Glomerular endothelial cell (primary cell): ENCODE data around the gene TMEM150C. TPM values are rescaled to one million over a fixed set of nuclear protein-coding genes. Genes with fewer than 3 reads are reported as not detected.

ENCODE experiments used
- DNase-seq: peaks from one replicate; pipeline ENCODE4 v3.0.0-alpha.2; 2011; ENCODE audit warnings: low read depth, low spot score; ENCODE audit errors: extremely low read depth
- total RNA-seq: library from RNA; depleted of rRNA; stranded (reverse); fragments of >200 nt; gene quantifications from 2 replicates; pipeline ENCODE4 v1.2.3, GENCODE V29; 2015

TMEM150C gene
- total RNA-seq = 5.8 and 10.7 TPM in 2 replicates

GRCh38 chr4:82561786-82562563 lies at the start of gene TMEM150C:
Gene TMEM150C, minus strand, starts transcription at chr4:82561988. Its CDS starts 57,331 bp downstream, at chr4:82504657.
- no peak for DNase-seq

- no peak for DNase-seq
Measured at GRCh38 chr4:82611527-82611926, 49.7 kb upstream of the TMEM150C start.

- DNase-seq = no peak
Measured at GRCh38 chr4:82610041-82610440, 48.3 kb upstream of the TMEM150C start.

GRCh38 chr4:82606622-82607021 lies 44.8 kb upstream of the TMEM150C start:
- DNase-seq = no peak

GRCh38 chr4:82604522-82604921 lies 42.7 kb upstream of the TMEM150C start:
- DNase-seq = no peak

DNA sequence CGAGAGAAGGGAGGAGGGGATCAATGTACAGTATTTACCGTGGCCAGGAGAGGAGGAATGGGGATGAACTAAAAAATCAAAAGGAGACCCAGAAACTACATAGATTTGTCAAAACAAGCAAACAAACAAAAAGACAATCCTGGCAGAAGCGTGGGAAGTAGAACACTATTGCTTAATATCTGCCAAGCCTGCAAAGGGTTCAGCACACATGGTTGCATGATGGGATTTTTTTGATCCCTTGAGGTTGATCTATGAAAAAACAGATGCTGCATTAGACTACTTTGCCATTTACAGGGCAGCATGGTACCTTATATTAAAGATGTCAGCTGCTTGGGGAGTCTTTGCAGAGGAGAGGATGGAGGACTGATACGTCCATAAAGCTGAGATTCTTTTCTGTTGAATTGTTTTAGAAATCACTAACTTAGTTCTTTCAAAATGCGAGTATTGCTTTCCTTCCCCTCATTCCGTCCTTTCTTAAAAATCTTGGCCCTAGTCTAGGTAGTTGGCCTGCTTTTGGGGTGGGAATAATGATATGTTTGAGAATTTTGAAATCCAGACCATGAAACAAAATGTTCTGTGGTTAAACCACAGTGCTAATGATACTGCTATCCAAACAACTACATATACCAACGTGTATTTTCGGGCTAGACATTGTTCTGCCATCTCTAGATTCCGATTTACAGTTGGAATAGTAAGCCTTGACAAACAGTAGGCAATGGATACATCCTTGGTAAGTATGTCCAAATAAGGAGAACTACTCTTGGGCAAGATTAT lies 39.6 kb upstream of the TMEM150C start:
- no peak for DNase-seq

DNA sequence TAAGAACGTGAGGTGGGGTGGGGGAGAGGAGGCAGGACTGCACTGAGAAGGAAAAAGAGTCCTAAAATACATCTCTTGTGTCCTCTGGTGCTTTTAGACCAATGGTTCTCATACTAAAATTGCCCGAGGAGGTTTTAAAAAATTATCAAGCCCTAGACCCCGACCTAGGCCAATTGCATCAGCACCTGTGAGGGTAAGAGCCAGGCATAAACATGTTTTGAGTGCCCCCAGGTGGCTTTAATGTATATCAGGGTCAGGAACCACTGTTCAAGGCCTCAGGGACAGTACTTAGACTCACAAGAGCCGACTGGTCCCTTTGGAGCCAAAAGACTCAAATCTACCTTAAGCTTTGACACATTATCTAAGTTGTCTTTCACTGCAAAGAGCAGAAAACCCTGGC lies 37.5 kb upstream of the TMEM150C start:
- no peak for DNase-seq

DNA sequence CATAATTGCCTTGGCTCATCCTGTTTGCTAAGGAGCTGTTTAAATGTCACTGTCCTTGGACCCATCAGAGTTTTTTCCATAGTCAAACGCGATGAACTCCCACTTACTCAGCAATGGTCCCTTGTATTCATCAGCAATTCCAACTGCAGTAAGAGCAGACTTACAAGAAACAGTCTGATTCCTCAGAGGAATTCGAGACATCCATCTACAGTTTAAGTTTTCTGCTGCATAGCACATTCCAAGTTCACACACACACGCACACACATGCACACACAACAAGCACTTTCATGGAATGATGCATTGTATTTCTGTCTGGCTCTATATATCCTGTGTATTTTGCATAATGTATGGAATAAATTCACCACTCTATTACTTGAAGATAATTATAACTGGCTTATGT lies 32.7 kb upstream of the TMEM150C start:
- no peak for DNase-seq

DNA sequence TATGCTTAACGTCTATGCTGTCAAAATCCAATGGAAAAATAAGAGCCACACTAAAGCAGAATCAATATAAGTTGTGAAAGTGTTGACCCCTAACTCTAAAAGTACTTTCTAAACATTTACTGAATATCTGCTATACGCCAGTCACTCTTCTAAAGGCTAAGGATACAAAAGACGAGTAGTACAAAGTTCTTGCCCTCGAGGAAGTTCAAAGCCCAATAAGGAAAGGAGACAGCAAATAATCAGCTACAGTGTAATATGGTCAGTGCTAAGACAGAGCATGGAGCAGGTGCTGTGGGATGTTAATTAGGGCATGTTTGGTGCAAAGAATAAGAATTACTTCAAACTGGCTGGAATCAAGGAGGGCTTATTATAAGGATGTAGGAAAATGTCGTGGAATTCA lies 31.6 kb upstream of the TMEM150C start:
- no peak for DNase-seq

GRCh38 chr4:82592639-82593038 lies 30.9 kb upstream of the TMEM150C start:
- no peak for DNase-seq

DNA sequence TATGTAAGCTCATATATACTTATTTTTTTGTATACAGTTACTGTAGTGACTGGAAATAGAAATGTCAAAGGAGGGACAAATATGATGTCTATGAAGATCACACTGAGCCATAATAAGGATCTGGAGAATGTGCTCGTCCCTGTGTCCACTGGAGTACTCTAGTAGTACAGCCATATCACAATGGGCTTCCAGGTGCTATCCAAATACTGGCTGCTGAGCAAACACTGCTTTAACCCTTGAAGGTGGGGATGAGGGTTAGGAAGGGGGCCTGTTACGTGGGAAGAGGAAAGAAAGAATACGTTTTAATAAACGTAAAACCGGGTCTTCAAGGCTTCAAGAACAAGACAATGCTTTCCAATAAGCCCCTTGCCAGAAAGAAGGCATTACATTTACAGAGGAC lies 29.8 kb upstream of the TMEM150C start:
- no peak for DNase-seq

- DNase-seq = no peak
Measured at GRCh38 chr4:82589756-82590155, 28.0 kb upstream of the TMEM150C start.

DNA sequence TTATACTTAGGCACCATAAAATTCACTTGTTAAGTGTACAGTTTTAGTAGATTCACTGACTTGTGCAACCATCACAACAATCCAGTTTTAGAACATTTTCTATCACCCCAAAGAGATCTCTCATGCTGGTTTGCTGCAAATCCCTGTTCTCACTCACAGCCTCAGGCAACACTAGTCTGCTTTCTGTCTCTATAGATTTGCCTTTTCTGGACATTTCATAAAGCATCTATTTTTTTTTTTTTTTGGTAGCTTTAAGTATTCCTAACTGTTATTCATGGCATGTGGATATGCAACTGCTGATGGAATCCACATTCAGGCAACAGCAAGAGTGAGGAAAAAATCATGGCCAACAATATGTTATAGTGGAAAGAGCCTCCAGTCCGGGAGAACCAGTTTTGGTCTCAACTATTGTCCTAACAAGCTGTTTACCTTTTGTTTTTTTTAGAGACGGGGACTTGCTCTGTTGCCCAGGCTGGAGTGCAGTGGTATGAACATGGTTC lies 27.0 kb upstream of the TMEM150C start:
- DNase-seq = no peak

DNA sequence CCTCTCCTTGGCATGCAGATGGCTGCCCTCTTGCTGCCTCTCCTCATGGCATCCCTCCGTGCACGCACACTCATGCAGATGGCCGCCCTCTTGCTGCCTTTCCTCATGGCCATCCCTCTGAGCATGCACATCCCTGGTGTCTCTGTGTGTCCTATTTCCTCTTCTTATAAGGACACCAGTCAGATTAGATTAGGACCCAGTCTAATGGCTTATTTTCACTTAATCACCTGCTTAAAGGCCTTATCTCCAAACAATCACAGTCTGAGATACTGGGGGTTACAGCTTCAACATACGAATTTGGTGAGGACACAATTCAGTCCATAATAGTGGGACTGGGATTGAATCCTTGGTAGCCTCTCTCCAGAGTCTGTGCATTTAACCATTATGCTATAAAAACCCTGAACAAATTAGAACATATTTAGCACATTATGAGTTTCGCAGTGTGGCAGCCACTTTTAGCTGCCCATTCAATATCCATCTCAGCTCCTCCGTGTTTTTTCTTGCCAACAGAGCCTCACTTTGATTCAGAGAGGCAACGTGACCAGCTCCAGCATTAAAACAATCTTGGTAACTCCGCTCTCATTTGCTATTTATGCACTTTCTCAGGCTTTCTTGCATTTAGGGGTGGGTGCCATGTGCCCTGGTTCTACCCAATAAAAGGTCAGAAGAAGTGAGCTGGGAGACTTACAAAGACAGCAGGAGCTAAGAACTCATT lies 26.2 kb upstream of the TMEM150C start:
- no peak for DNase-seq

DNA sequence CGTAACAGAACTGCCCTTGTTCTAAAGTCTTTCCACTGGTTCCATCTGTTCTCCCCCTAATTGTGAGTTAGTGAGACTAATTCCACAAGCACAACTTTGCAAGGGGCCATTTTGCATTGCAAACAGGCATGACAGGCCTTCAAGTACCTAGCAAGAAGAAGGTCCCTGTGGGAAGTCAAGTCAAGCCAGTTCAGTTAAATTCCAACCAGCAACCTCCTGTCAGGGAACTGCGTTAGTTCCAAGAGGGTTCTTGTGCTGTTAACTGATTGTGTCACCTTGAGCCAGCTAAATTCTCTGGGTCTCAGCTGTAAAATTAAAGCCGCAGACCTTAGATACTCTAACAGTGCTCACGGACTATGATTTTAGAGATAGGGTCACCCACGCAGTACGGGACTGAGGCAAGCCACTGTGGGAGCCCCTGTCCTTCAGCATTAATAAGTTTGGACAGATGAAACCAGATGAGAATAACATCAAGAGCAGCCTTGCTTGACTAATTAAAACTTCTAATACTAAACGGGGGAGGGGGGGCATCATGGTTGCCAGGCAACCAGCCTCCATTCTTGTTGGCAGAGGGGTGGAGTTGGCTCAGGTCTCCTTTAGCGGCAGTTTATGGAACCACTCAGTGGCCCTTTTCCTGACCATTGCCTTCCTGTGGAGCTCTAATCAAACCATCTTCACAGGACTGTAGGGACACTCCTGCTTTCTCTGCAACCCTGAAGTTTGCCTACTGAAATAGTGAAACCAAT lies 24.1 kb upstream of the TMEM150C start:
- no peak for DNase-seq

DNA sequence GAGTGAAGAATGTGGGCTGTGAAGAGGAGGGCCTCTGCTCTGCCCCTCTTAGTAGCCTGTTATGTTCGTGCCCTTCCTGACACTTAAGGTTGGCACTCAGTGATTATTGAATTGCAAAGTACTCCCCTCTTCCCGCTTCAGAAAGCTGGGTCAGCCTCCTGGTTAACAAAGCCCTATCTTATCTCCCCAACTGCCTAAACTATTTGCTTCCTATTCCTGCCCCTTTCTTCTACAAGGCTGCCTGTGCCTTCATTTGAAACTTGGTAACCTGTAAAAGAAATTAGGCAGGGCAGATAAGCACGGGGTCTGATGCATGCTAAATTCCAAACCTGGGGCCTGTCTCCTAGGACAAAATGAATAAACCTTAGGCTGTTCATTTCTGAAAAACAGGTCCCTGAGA lies 23.1 kb upstream of the TMEM150C start:
- no peak for DNase-seq

GRCh38 chr4:82583897-82584587 lies 22.3 kb upstream of the TMEM150C start:
- no peak for DNase-seq

GRCh38 chr4:82579932-82580331 lies 18.1 kb upstream of the TMEM150C start:
- DNase-seq = no peak

DNA sequence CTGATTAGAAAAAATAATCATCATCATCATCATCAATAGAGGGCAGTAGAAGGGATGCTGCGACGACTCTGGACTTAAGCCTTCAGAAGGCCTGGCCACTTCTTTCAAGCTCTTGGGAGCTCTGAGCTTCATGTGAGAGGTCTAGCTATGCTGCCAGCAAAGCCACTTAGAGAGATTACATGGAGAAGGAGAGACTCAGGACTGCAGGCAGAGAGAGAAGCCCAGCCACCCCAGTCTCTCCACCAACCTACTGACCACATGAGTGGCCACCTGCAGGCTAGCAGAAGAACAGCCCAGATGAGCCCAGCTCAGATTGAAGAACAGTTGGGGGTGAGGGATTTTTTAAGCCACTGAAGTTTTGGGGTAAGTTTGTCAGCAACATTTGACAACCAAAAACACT lies 17.1 kb upstream of the TMEM150C start:
- no peak for DNase-seq

DNA sequence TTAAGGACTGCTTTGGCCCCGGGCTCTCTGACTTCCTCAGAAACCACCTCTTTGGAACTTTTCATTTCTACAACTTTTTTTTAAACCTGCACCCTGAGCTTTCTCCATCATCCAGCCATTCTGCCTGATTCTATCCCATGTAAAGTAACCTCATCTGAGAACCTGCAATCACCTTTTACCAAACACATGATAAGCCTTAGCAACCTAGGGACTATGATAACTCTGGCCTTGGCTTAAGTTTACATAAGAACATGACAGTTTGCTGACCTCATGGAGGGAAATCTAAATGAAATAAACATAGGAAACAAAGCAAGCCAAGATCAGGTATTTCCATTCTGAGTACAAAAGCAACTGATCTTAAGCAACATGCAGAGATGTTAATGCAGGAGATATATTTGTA lies 15.7 kb upstream of the TMEM150C start:
- DNase-seq = no peak
